Activated CD4-positive, CD25-positive, alpha-beta regulatory T cell treated with anti-CD3 and anti-CD28 coated beads, Interleukin-2, amount 50 U/mL, for 72 hours (primary cell): ENCODE data around the gene LLGL2.
A peak's percentile ranks its signal among the peaks of the same experiment; 100 is the strongest.
"Not testable (repeated sequence)": the region's sequence is repeated elsewhere in the genome, so short reads cannot be mapped to it uniquely, and the experiment has no call there.

Experiments used
- DNase-seq: peaks from one replicate; pipeline ENCODE4 v3.0.0; 2021

LLGL2 gene, protein sequence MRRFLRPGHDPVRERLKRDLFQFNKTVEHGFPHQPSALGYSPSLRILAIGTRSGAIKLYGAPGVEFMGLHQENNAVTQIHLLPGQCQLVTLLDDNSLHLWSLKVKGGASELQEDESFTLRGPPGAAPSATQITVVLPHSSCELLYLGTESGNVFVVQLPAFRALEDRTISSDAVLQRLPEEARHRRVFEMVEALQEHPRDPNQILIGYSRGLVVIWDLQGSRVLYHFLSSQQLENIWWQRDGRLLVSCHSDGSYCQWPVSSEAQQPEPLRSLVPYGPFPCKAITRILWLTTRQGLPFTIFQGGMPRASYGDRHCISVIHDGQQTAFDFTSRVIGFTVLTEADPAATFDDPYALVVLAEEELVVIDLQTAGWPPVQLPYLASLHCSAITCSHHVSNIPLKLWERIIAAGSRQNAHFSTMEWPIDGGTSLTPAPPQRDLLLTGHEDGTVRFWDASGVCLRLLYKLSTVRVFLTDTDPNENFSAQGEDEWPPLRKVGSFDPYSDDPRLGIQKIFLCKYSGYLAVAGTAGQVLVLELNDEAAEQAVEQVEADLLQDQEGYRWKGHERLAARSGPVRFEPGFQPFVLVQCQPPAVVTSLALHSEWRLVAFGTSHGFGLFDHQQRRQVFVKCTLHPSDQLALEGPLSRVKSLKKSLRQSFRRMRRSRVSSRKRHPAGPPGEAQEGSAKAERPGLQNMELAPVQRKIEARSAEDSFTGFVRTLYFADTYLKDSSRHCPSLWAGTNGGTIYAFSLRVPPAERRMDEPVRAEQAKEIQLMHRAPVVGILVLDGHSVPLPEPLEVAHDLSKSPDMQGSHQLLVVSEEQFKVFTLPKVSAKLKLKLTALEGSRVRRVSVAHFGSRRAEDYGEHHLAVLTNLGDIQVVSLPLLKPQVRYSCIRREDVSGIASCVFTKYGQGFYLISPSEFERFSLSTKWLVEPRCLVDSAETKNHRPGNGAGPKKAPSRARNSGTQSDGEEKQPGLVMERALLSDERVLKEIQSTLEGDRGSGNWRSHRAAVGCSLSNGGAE

DNA sequence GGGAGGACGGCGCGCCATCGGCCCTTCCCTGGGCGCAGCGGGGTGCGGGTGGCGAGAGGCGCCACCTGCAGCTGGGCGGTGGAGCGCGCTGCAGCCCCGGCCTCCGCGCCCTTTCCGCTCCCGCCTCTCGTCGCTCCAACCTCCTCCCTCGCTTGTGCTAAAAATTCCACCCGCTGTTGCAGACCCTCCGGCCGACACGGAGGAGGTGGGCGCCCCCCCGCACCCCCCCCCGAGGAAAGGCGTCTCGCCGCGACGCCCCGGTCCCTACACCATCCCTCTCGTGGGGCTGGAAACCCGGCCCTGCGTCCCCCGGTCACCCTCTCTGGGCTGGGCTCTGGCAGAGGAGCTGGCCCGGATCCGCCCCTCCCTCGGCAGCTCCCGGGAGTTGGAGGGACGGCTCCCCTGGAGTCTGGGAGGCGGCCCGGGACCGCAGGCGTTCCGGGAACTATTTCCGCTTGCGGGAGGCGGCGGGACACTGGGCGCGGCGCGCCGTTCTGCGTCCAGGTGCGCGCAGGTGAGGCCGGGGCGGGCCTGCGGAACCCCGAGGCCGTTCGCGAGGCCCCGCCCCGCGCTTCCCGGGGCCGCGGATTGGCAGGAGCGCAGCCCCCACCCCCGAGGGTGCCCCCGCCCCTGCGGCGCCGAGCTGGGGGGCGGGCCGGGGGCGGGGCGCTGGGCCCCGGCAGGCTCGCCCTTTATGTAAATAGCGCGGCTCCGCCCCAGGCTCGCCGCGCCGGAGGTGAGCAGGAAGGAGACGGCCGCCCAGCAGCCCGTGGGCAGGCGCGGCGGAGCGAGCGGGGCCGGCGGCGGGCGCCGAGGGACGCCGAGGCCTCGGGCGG, at the start of gene LLGL2:
LLGL2 (plus strand) TSS at position 728 of the 836 bp plus-strand sequence. CDS start 17,730 bp downstream, outside the sequence.
- DNase-seq = peak; percentile 81

DNA sequence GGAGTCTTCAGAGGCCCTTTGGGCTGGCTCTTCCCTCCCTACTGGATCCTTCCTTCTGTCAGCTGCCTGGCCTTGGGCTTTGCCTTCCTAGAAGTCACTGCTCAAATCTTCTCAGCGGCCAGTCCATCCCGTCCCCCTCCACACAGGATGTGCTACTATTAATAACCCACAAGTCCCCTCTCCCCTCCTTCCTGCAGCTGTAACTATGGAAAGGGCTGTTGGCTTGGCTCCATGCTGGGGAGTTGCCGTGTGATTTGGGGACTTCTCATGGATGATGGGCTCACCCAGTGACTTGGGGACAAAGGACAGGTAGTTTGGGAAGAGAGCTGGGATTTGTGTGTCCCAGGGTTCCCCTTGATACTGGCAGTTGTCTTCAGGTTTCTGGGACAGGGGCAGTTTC, 49.6 kb upstream of the LLGL2 start:
- DNase-seq = no peak

DNA sequence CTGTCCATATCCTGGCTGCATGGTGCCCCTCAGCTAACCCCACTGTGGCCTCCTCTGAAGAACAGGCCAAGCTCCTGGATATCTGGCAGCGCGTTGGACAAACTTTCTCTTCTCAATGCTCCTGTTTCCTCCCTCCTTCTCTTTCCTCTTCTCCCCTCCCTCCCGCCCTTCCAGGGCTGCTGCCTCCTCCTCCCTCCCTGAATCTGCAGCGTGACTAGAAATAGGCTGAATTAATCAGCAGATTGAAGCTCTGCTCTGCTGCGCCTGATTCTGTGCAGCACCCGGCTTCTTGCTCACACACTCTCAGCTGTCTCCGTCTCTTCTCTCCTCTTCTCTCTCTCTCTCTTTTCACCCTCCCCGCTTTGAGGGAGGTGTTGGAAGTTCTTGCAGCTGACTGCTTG, 49.2 kb upstream of the LLGL2 start:
- no peak for DNase-seq

DNA sequence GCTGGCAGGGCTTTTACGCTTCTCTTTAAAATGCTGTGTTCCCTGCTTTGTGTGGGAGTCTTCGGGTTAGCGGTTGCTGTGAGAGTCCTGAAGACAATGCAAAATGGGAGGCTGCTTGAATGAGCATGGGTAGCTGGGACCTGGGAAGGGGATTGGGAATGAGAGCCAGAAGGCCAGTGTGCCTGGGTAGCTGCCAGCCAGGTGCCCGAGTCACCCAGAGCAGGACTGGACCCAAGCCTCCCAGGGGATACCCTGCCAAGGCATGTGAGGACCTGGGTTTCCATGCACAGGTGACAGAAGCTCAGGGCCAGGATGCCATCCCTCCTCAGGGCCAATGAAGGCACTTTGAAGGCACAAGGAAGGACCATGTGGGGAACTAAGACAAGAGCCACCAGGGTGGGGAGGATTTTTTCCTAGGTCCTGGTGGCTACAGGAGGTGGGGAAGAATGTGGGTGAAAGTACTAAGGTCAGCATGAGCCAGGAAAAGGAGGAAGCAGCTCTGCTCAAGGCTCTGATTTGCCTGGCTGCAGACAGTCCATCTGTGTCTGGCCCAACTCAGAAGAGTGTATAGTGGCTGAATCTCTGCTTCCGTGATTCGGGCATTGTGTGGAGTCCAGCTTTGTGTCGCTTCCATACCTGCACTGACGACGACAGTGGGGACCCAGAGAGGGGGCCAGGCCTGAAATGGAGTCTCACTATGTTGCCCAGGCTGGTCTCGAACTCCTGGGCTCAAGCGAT, 48.6 kb upstream of the LLGL2 start:
- DNase-seq = no peak

GRCh38 chr17:75477490-75477862, 48.0 kb upstream of the LLGL2 start:
- not testable (repeated sequence) for DNase-seq

DNA sequence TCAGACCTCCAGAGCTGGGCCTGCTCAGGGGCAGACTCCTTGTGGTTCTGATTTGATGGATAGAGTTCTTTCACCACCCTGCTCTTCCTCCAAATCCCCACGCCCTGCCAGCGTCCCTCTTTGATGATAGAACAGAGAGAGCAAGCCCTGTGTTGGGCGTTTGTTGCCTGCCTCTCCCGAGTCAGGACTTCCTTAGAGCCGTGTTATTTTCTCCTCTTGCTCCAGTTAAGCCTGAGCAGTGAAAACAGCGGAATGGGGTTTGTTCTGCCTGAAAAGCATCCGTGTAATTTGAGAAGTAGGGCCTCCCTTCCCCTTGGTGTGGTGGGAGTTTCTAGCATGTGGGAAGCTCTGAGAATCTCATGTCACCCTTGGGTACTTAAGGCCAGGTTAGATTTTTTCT, 47.0 kb upstream of the LLGL2 start:
- no peak for DNase-seq

- DNase-seq = no peak
These were observed 45.2 kb upstream of the LLGL2 start for GRCh38 chr17:75480281-75480680.

DNA sequence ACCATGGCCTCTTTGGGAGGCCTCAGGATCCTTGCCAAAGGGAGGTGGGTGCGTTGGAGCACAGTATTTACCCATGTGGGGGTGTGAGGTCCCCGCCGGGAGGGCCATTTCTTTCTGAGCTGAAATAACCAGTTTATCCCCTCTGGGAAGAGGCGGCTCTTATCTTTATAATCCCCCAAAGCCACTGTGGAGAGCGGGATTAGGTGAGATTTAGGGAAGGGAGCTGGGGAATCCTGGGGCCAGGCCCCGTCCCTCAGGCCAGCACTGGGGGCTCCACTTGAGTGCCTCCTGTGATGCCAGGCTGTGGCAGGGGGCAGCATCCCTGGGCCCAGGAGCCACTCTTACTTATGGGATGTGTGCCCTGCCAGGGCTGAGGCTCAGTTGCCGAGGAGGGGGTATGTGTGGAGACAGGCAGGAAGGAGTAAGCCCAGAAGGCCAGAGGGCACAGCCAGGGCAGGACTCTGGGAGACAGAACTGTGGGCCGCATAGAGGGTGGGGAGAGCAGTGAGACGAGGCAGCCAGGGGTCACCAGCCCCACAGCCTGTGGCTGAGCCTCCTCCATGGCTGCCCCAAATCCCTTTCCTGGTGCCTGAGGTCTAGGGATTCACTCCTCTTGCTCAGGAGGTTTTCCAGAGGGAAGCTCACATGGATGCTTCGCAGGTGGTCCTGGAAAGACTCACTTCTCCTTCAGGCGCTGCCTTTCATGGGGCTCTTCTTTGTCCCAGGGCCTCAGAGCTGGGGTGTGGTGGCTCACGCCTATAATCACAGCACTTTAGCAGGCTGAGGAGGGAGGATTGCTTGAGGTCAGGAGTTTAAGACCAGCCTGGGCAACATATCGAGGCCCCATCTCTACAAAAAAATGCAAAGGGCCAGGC, 44.1 kb upstream of the LLGL2 start:
- DNase-seq = no peak

DNA sequence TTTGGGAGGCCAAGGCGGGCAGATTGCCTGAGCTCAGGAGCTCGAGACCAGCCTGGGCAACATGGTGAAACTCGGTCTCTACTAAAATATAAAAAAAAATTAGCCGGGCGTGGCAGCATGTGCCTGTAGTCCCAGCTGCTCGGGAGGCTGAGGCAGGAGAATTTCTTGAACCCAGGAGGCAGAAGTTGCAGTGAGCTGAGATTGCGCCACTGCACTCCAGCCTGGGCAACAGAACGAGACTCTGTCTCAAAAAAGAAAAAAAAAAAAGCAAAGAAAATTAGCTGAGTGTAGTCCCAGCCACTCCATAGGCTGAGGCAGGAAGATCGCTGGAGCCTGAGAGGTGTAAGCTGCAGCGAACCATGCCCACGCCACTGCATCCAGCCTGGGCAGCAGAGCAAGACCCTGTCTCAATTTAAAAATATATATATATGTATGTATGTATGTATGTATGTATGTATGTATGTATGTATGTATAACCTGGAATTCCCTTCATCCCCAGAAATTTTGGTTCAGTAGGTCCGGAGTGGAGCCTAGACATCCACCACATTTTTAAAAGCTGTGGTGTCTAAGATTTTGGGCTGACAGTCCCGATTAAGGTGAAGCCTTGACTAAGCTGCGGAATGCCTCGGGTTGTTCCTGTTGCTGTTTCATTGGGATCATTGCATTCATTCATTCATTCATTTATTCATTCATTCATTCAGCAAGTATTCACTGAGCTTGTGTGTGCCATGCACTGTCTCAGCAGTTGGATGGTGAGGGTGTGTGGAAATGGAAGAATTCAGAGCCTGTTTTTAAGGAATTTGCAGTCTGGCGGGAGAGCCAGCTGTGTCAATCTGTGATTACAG, 43.2 kb upstream of the LLGL2 start:
- DNase-seq = no peak

DNA sequence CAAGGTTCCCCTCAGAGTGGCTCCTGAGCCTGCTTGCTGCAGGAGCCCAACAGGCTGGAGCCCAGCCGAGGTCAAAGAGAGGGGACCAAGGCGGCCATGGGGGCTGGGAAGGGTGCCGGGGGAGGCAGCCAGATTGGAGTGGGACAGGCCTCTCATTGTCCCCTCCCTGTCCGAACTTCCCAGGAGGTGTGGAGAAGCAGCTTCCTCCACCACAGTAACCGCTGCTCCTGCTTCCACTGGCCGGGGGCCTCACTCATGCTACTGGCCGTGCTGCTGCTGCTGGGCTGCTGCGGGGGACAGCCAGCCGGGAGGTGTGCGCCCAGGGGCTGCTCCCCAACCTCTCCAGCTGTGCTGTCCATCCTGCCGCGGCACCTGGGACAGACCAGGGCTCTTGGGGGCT, 39.8 kb upstream of the LLGL2 start:
- DNase-seq = no peak

DNA sequence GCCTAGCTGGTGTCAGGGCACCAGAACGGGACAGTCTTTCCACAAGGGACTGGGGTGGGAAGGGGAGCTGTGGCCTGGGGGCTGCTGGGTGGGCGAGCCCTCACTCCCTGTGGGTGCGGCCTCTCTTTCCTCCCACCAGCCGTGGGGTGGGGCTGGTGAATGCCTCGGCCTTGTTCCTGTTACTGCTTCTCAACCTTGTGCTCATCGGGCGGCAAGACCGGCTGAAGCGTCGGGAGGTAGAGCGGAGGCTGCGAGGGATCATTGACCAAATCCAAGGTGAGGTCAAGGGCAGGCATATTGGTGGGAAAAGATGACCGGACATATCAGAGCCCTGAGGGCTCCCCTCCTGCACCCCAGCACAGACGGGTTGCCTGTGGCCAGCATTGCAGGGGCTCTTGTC, 39.3 kb upstream of the LLGL2 start:
- no peak for DNase-seq

DNA sequence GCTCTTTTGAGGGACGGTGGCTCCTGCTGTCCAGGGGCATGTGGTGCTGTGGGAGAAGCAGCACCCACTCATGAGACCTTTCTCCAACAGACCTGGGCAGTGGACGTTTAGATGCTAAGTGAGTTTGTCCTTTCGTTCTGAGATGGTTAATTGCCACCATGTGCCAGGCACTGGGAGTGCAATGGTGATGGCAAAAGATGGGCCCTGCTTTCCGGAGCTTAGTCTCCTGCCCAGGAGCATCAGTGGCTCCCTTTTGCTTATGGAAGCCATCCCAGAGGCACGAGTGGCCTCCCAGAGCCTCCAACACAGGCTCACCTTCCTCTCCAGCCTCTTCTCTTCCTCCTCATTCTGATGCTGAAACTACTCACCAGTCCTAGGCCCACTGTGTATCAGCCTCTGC, 38.5 kb upstream of the LLGL2 start:
- DNase-seq = no peak

DNA sequence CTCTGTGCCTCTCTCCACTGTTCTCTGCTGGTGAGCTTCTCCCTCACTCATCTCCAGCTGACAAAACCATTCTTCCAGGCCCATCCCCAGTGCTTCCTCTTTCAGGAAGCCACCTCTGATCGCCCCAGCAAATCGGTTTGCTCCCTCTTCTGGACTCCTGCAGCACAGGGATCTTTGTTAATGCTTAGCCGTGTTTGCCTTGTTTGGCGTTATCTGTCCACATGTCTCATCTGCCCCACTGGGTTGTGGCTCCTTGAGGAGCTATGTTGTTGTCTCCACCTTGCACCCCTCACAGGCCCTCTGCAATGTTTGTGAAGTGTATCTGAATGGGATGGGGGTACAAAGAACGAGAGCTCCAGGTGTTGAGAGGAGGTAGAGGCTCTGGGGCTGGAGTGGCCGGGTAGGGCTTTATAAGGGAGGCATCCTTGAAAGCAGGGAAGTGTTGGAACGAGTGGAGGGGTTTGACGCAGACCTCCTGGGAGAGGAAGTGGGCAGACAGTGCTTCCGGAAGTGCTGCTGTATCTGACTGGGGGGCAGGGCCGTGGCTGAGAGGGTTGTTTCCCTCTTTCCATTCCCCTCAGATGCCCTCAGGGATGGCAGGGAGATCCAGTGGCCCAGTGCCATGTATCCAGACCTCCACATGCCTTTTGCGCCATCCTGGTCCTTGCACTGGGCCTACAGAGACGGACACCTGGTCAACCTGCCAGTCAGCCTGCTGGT, 38.0 kb upstream of the LLGL2 start:
- DNase-seq = peak; percentile 45

DNA sequence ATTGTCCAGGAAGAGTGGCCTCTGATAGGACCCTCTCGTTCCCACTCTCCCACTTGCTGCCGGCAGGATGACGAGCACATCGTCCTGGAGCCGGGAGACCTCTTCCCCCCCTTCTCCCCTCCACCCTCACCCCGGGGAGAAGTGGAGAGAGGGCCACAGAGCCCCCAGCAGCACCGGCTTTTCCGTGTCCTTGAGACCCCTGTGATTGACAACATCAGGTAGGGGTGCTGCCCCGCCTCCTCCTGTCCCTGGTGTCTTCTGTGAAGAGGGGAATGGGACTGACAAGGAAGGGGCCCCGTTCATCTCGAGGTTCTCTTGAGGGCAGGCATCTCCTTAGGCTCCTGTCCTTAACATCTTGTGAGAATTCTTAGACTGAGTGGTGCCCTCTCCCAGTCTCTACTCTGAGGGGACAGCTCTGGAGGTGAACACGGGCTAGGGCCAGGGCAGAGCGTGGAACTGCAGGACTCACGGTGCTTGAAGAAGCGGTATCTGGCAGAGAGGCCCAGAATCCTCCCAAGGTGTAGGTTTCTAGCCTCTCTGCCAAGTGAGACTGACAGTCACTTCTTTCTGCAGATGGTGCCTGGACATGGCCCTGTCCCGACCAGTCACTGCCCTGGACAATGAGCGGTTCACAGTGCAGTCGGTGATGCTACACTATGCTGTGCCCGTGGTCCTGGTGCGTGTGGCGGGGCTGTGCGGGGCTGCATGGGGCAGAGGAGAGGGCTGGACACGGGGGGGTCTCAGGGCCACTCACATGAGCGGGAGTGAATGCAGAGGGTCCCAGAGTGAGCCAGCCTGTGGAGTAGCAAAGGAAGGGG, 36.6 kb upstream of the LLGL2 start:
- no peak for DNase-seq

- DNase-seq = no peak
These were observed 36.0 kb upstream of the LLGL2 start for GRCh38 chr17:75489511-75489955.

- DNase-seq = no peak
These were observed 35.2 kb upstream of the LLGL2 start for GRCh38 chr17:75490173-75490743.

- no peak for DNase-seq
These were observed 34.4 kb upstream of the LLGL2 start for GRCh38 chr17:75490953-75491649.
